ENCODE measurements around the gene COX19. TPM values are rescaled to one million over a fixed set of nuclear protein-coding genes. Genes with fewer than 3 reads are reported as not detected.

The COX19 gene
- polyA plus RNA-seq, 1 donor from 2014 or later, result 16.0 TPM

- no peaks in the 10 kb centered on the region for H3K36me3 ChIP-seq (ENCODE audit: insufficient read depth, low read length)
- H3K27me3 ChIP-seq (ENCODE audit: insufficient read depth, low read depth, low read length), result no peaks in the 10 kb centered on the region
- H3K79me2 ChIP-seq (replicated peaks; ENCODE audit: insufficient read depth, low read length), result no peaks in the 10 kb centered on the region
- no peaks in the 10 kb centered on the region for H3K9me3 ChIP-seq (ENCODE audit: low read length)
- TF ChIP-seq EP300 (conservative IDR thresholded peaks at IDR 0.05; ENCODE audit: poor library complexity, severe bottlenecking), result no peak
- TF ChIP-seq RAD21 (conservative IDR thresholded peaks at IDR 0.05), result no peak
- no peak for TF ChIP-seq SMC3 (conservative IDR thresholded peaks at IDR 0.05; ENCODE audit: poor library complexity)
- TF ChIP-seq TAF1 (IDR thresholded peaks at IDR 0.05; ENCODE audit: low read depth), result no peak
- TF ChIP-seq REST (IDR thresholded peaks at IDR 0.05; ENCODE audit: borderline replicate concordance), result no peak
- no peak for TF ChIP-seq MXI1 (conservative IDR thresholded peaks at IDR 0.05; ENCODE audit: poor library complexity, severe bottlenecking)
- no peak for TF ChIP-seq POLR2AphosphoS5 (IDR thresholded peaks at IDR 0.05)
- TF ChIP-seq EZH2 (IDR thresholded peaks at IDR 0.05; ENCODE audit: borderline replicate concordance, insufficient read depth, low read length, poor library complexity, severe bottlenecking), result no peak
- no peak for TF ChIP-seq CTCF (IDR thresholded peaks at IDR 0.05; ENCODE audit: poor library complexity, severe bottlenecking)
- no peak overlapping the region for H2AFZ ChIP-seq (ENCODE audit: low read depth, low read length)
- no peaks in the 10 kb centered on the region for H4K20me1 ChIP-seq (ENCODE audit: insufficient read depth)
- no peak overlapping the region for H3K4me2 ChIP-seq (ENCODE audit: low read length)
- H3K9ac ChIP-seq (ENCODE audit: low read length), result no peak overlapping the region
- no peaks in the 10 kb centered on the region for H3K9me2 ChIP-seq (ENCODE audit: insufficient read depth, low read length)
- no peak overlapping the region for H3K4me3 ChIP-seq (ENCODE audit: low read length)
- no peaks in the 10 kb centered on the region for H3F3A ChIP-seq (ENCODE audit: insufficient read depth, low read length, poor library complexity, severe bottlenecking)
- no peak overlapping the region for H3K27ac ChIP-seq (ENCODE audit: low read length)
Measured at GRCh38 chr7:995571-995970, 20.2 kb upstream of the COX19 start.

GRCh38 chr7:994592-995308, 19.4 kb upstream of the COX19 start:
- H3K9ac ChIP-seq (ENCODE audit: low read length), result no peak overlapping the region

More at GRCh38 chr7:994592-995308, 19.4 kb upstream of the COX19 start:
- no peak overlapping the region for H3K27ac ChIP-seq (ENCODE audit: low read length)
- H3F3A ChIP-seq (ENCODE audit: insufficient read depth, low read length, poor library complexity, severe bottlenecking), result no peaks in the 10 kb centered on the region
- H3K79me2 ChIP-seq (replicated peaks; ENCODE audit: insufficient read depth, low read length), result no peaks in the 10 kb centered on the region
- no peak overlapping the region for H3K4me2 ChIP-seq (ENCODE audit: low read length)
- H2AFZ ChIP-seq (ENCODE audit: low read depth, low read length), result no peak overlapping the region
- no peaks in the 10 kb centered on the region for H3K27me3 ChIP-seq (ENCODE audit: insufficient read depth, low read depth, low read length)
- H3K4me3 ChIP-seq (ENCODE audit: low read length), result no peak overlapping the region
- no peaks in the 10 kb centered on the region for H4K20me1 ChIP-seq (ENCODE audit: insufficient read depth)
- H3K9me2 ChIP-seq (ENCODE audit: insufficient read depth, low read length), result no peaks in the 10 kb centered on the region
- no peak for TF ChIP-seq REST (IDR thresholded peaks at IDR 0.05; ENCODE audit: borderline replicate concordance)
- TF ChIP-seq RAD21 (conservative IDR thresholded peaks at IDR 0.05), result no peak
- TF ChIP-seq TAF1 (IDR thresholded peaks at IDR 0.05; ENCODE audit: low read depth), result no peak
- no peak for TF ChIP-seq EZH2 (IDR thresholded peaks at IDR 0.05; ENCODE audit: borderline replicate concordance, insufficient read depth, low read length, poor library complexity, severe bottlenecking)
- TF ChIP-seq CTCF (IDR thresholded peaks at IDR 0.05; ENCODE audit: poor library complexity, severe bottlenecking), result no peak
- TF ChIP-seq MXI1 (conservative IDR thresholded peaks at IDR 0.05; ENCODE audit: poor library complexity, severe bottlenecking), result no peak
- TF ChIP-seq EP300 (conservative IDR thresholded peaks at IDR 0.05; ENCODE audit: poor library complexity, severe bottlenecking), result no peak
- TF ChIP-seq POLR2AphosphoS5 (IDR thresholded peaks at IDR 0.05), result no peak
- no peak for TF ChIP-seq SMC3 (conservative IDR thresholded peaks at IDR 0.05; ENCODE audit: poor library complexity)
- no peaks in the 10 kb centered on the region for H3K9me3 ChIP-seq (ENCODE audit: low read length)
- H3K36me3 ChIP-seq (ENCODE audit: insufficient read depth, low read length), result no peaks in the 10 kb centered on the region

Measured in neural cell (in vitro differentiated cells).